Measurements from ENCODE around the gene RPUSD3. TPM values are rescaled to one million over a fixed set of nuclear protein-coding genes. Genes with fewer than 3 reads are reported as not detected.

The RPUSD3 gene
- total and polyA plus RNA-seq, 2 of the 4 experiments (the other 2 are of a cell fraction) = 30.3 to 49.4 TPM

DNA sequence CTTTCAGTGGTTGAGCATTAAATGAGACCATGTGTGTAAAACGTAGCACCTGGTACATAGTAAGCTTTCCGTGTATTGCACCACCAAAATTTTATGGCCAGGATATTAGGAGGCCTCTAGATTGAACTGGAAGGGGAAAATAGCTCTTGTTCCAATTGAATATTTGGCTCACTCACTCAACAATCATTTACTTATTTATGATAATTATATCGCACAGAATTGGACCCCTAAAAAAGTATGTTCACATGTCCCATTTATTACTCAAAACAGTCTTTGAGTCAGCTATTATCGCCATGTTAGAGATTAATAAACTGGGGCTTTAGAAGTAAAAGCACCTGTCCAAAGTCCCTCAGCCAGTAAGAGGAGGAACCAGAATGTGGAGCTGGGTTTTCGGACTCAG is 38.8 kb downstream of the RPUSD3 start:
- Histone ChIP-seq H3K56ac (ENCODE audit: extremely low read depth, insufficient read depth, low read length) (no peak overlapping the region), H2BK20ac (ENCODE audit: low read depth, low read length) (no peak overlapping the region), H3K14ac (replicated peaks; ENCODE audit: low read depth, low read length) (no peak overlapping the region), H4K5ac (ENCODE audit: low read depth, low read length) (no peak overlapping the region), H3K27me3 (ENCODE audit: control insufficient read depth, insufficient read depth, low read length) (no peaks in the 10 kb centered on the region), H2BK5ac (ENCODE audit: low read depth, low read length, poor library complexity, severe bottlenecking) (peak overlapping the region; percentile 82), H2AK9ac (replicated peaks; ENCODE audit: low read depth, low read length, poor library complexity) (no peak overlapping the region), H3K4me1 (ENCODE audit: control insufficient read depth, insufficient read depth, low read length) (peaks cover 12% of the 10 kb centered on the region), H3K9me3 (ENCODE audit: control insufficient read depth, insufficient read depth, low read length) (no peaks in the 10 kb centered on the region), H3K4ac (ENCODE audit: low read depth, low read length) (no peak overlapping the region), H3K79me1 (ENCODE audit: low read depth in 1 of 2, low read length in 2 of 2) (peaks cover 14 to 34% of the 10 kb centered on the region in 2 experiments), H2AK5ac (ENCODE audit: low read depth, low read length) (no peak overlapping the region), H2BK120ac (ENCODE audit: low read depth, low read length) (no peak overlapping the region), H3K36me3 (ENCODE audit: control insufficient read depth, insufficient read depth, low read length) (peaks cover 60% of the 10 kb centered on the region), H3K4me3 (ENCODE audit: insufficient read depth, low read depth, low read length) (no peak overlapping the region), H3K23ac (ENCODE audit: low read depth, low read length) (no peak overlapping the region), H3K9me1 (ENCODE audit: insufficient read depth, low read length) (peaks cover 5% of the 10 kb centered on the region), H4K91ac (ENCODE audit: insufficient read depth, low read depth, low read length) (no peak overlapping the region), H4K8ac (ENCODE audit: low read depth in 2 of 2, low read length in 2 of 2) (no peak overlapping the region), H3K9ac (ENCODE audit: low read depth, low read length) (no peak overlapping the region), H2BK15ac (ENCODE audit: low read depth, low read length) (no peak overlapping the region), H3K27ac (ENCODE audit: insufficient read depth, low read length) (no peak overlapping the region), H3K18ac (ENCODE audit: low read depth, low read length) (no peak overlapping the region), H3K4me2 (ENCODE audit: low read depth, low read length) (no peak overlapping the region), H4K20me1 (ENCODE audit: insufficient read depth, low read length) (peaks cover 26% of the 10 kb centered on the region), H2AFZ (replicated peaks; ENCODE audit: low read length, poor library complexity) (no peak overlapping the region)
- TF ChIP-seq FOS (IDR thresholded peaks at IDR 0.05; ENCODE audit: low read depth, low read length) = no peak
- TF ChIP-seq, protein P1, sequence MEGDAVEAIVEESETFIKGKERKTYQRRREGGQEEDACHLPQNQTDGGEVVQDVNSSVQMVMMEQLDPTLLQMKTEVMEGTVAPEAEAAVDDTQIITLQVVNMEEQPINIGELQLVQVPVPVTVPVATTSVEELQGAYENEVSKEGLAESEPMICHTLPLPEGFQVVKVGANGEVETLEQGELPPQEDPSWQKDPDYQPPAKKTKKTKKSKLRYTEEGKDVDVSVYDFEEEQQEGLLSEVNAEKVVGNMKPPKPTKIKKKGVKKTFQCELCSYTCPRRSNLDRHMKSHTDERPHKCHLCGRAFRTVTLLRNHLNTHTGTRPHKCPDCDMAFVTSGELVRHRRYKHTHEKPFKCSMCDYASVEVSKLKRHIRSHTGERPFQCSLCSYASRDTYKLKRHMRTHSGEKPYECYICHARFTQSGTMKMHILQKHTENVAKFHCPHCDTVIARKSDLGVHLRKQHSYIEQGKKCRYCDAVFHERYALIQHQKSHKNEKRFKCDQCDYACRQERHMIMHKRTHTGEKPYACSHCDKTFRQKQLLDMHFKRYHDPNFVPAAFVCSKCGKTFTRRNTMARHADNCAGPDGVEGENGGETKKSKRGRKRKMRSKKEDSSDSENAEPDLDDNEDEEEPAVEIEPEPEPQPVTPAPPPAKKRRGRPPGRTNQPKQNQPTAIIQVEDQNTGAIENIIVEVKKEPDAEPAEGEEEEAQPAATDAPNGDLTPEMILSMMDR (conservative IDR thresholded peaks at IDR 0.05; ENCODE audit: low read depth, low read length) = no peak
- TF ChIP-seq MAZ (IDR thresholded peaks at IDR 0.05; ENCODE audit: borderline replicate concordance, low read depth, low read length) = no peak
- POLR2A ChIA-PET (ENCODE audit: unreplicated experiment) = no interaction called here
- no TSS peak for BruUV-seq (replicated peaks)
- intact Hi-C loops (cut with micrococcal nuclease) (no loop called here), in situ Hi-C loops (cut with MboI; ENCODE audit: low sequenced_read_pairs) (no loop called here), dilution Hi-C loops (cut with HindIII; ENCODE audit: low sequenced_read_pairs, unreplicated experiment) (no loop called here)
- CTCF ChIA-PET = no interaction called here
- WGBS, 2 experiments (ENCODE audit: extremely low coverage in 2 of 2, insufficient read length in 1 of 2) = 100% methylated on average over 1 of the region's 5 CpGs; no CpG with 5 or more reads in 1 of the 2 experiments
- DNase-seq (no peak), ATAC-seq (ENCODE audit: low read depth) (no peak)
